OCI-LY1 (cell line): ENCODE results near the gene ADCYAP1R1.

Experiments
- CTCF ChIP-seq: fragments of 200-600 bp; sonication (generic), shearing (Covaris generic); IDR thresholded peaks from 2 replicates; pipeline ENCODE4 v1.5.1; 2017; ENCODE audit warnings: mild to moderate bottlenecking, antibody characterized with exemption, low read length, moderate library complexity, mixed read lengths
- EZH2 ChIP-seq: fragments of 200-600 bp; sonication (generic), shearing (Covaris generic); IDR thresholded peaks from 2 replicates; pipeline ENCODE4 v1.8.0; 2017; ENCODE audit warnings: borderline replicate concordance, mixed run types, mild to moderate bottlenecking, antibody characterized with exemption, low read length, moderate library complexity, mixed read lengths

GRCh38 chr7:31129067-31129466 lies 77.0 kb downstream of the ADCYAP1R1 start:
- TF ChIP-seq CTCF (peak; percentile 21; the same call in 1 of the 2 replicates), EZH2 (no peak)
